ENCODE data around the gene AK5. TPM values are rescaled to one million over a fixed set of nuclear protein-coding genes. Genes with fewer than 3 reads are reported as not detected.
"Not testable (repeated sequence)": the region's sequence is repeated elsewhere in the genome, so short reads cannot be mapped to it uniquely, and the experiment has no call there.

Gene AK5
- total RNA-seq, 2 donors from 2014 or later, result 4.4 to 7.2 TPM

- no peak overlapping the region for H3K27ac Mint-ChIP-seq
- H3K27me3 Mint-ChIP-seq (ENCODE audit: low read depth), result no peaks in the 10 kb centered on the region
These were observed 117.6 kb downstream of the AK5 start for GRCh38 chr1:77399250-77400086.

GRCh38 chr1:77400781-77401180, 119.0 kb downstream of the AK5 start:
- Mint-ChIP-seq H3K4me3 (no peak overlapping the region), H3K36me3 (ENCODE audit: insufficient read depth in 2 of 2) (no peaks in the 10 kb centered on the region), H3K9me3 (no peaks in the 10 kb centered on the region), H3K27me3 (ENCODE audit: low read depth) (no peaks in the 10 kb centered on the region), H3K4me1 (ENCODE audit: low read depth) (no peaks in the 10 kb centered on the region), H3K27ac (no peak overlapping the region)
- DNase-seq (no peak), ATAC-seq (replicated peaks in 1 of 2) (no peak)

More at GRCh38 chr1:77399250-77400086, 117.6 kb downstream of the AK5 start:
- Mint-ChIP-seq H3K4me3 (no peak overlapping the region), H3K9me3 (no peaks in the 10 kb centered on the region), H3K36me3 (ENCODE audit: insufficient read depth in 2 of 2) (no peaks in the 10 kb centered on the region), H3K4me1 (ENCODE audit: low read depth) (no peaks in the 10 kb centered on the region)
- ATAC-seq (replicated peaks in 1 of 2) (no peak), DNase-seq (no peak)

GRCh38 chr1:77401384-77401783, 119.6 kb downstream of the AK5 start:
- no peaks in the 10 kb centered on the region for H3K27me3 Mint-ChIP-seq (ENCODE audit: low read depth)
- no peak overlapping the region for H3K4me3 Mint-ChIP-seq
- no peaks in the 10 kb centered on the region for H3K9me3 Mint-ChIP-seq
- H3K27ac Mint-ChIP-seq, result no peak overlapping the region
- DNase-seq (no peak), ATAC-seq (replicated peaks in 1 of 2) (no peak)
- no peaks in the 10 kb centered on the region for H3K4me1 Mint-ChIP-seq (ENCODE audit: low read depth)
- H3K36me3 Mint-ChIP-seq (ENCODE audit: insufficient read depth in 2 of 2), result no peaks in the 10 kb centered on the region

- DNase-seq, result no peak
- Mint-ChIP-seq H3K27me3 (ENCODE audit: low read depth) (no peaks in the 10 kb centered on the region), H3K4me3 (no peak overlapping the region), H3K27ac (no peak overlapping the region), H3K9me3 (peaks cover 3 to 8% of the 10 kb centered on the region in 2 donors), H3K4me1 (ENCODE audit: low read depth) (no peaks in the 10 kb centered on the region), H3K36me3 (ENCODE audit: insufficient read depth in 2 of 2) (peaks cover 2 to 3% of the 10 kb centered on the region in 2 donors)
- ATAC-seq (replicated peaks in 1 of 2), result no peak
These were observed 123.4 kb downstream of the AK5 start for GRCh38 chr1:77405186-77405585.

- H3K27me3 Mint-ChIP-seq (ENCODE audit: low read depth), result no peaks in the 10 kb centered on the region
- no peak overlapping the region for H3K4me3 Mint-ChIP-seq
- no peak overlapping the region for H3K27ac Mint-ChIP-seq
- H3K9me3 Mint-ChIP-seq, result peaks cover 3 to 8% of the 10 kb centered on the region in 2 donors
- peaks cover 2 to 6% of the 10 kb centered on the region in 2 donors for H3K36me3 Mint-ChIP-seq (ENCODE audit: insufficient read depth in 2 of 2)
- ATAC-seq (replicated peaks in 1 of 2) (no peak), DNase-seq (no peak)
- H3K4me1 Mint-ChIP-seq (ENCODE audit: low read depth), result no peaks in the 10 kb centered on the region
These were observed 124.8 kb downstream of the AK5 start for GRCh38 chr1:77406661-77407060.

GRCh38 chr1:77407738-77408375, 126.0 kb downstream of the AK5 start:
- Mint-ChIP-seq H3K4me1 (ENCODE audit: low read depth) (peaks cover 10% of the 10 kb centered on the region), H3K9me3 (peaks cover 3 to 8% of the 10 kb centered on the region in 2 donors), H3K27ac (no peak overlapping the region), H3K27me3 (ENCODE audit: low read depth) (no peaks in the 10 kb centered on the region), H3K4me3 (no peak overlapping the region), H3K36me3 (ENCODE audit: insufficient read depth in 2 of 2) (peaks cover 2 to 6% of the 10 kb centered on the region in 2 donors)
- no peak for DNase-seq
- no peak for ATAC-seq (replicated peaks in 1 of 2)

- H3K27ac Mint-ChIP-seq; DNase-seq; H3K27me3 Mint-ChIP-seq (ENCODE audit: low read depth); H3K36me3 Mint-ChIP-seq (ENCODE audit: insufficient read depth in 2 of 2); H3K9me3 Mint-ChIP-seq; ATAC-seq (replicated peaks in 1 of 2); H3K4me3 Mint-ChIP-seq: not testable (repeated sequence)
- peaks cover 21% of the 10 kb centered on the region for H3K4me1 Mint-ChIP-seq (ENCODE audit: low read depth)
These were observed 127.1 kb downstream of the AK5 start for GRCh38 chr1:77408933-77409332.

- H3K9me3 Mint-ChIP-seq, result peaks cover 5 to 8% of the 10 kb centered on the region in 2 donors
- H3K27ac Mint-ChIP-seq, result no peak overlapping the region
- DNase-seq, result no peak
- H3K36me3 Mint-ChIP-seq (ENCODE audit: insufficient read depth in 2 of 2), result peaks cover 2 to 9% of the 10 kb centered on the region in 2 donors
- no peak overlapping the region for H3K4me3 Mint-ChIP-seq
- no peak for ATAC-seq (replicated peaks in 1 of 2)
- no peaks in the 10 kb centered on the region for H3K27me3 Mint-ChIP-seq (ENCODE audit: low read depth)
- H3K4me1 Mint-ChIP-seq (ENCODE audit: low read depth), result peaks cover 29% of the 10 kb centered on the region
These were observed 130.4 kb downstream of the AK5 start for GRCh38 chr1:77412069-77412819.

- Mint-ChIP-seq H3K27ac (no peak overlapping the region), H3K9me3 (peaks cover 5 to 8% of the 10 kb centered on the region in 2 donors), H3K36me3 (ENCODE audit: insufficient read depth in 2 of 2) (peaks cover 2 to 13% of the 10 kb centered on the region in 2 donors), H3K27me3 (ENCODE audit: low read depth) (no peaks in the 10 kb centered on the region), H3K4me3 (no peak overlapping the region), H3K4me1 (ENCODE audit: low read depth) (peaks cover 29% of the 10 kb centered on the region)
- DNase-seq (no peak), ATAC-seq (replicated peaks in 1 of 2) (no peak)
These were observed 131.2 kb downstream of the AK5 start for GRCh38 chr1:77412820-77413530.

GRCh38 chr1:77413541-77414335, 131.9 kb downstream of the AK5 start:
- H3K4me3 Mint-ChIP-seq, result peak overlapping the region; percentile 10 to 35
- peaks cover 2 to 14% of the 10 kb centered on the region in 2 donors for H3K36me3 Mint-ChIP-seq (ENCODE audit: insufficient read depth in 2 of 2)
- peaks cover 29% of the 10 kb centered on the region for H3K4me1 Mint-ChIP-seq (ENCODE audit: low read depth)
- no peaks in the 10 kb centered on the region for H3K27me3 Mint-ChIP-seq (ENCODE audit: low read depth)
- ATAC-seq (replicated peaks in 1 of 2) (no peak), DNase-seq (no peak)
- H3K9me3 Mint-ChIP-seq, result peaks cover 6 to 7% of the 10 kb centered on the region in 2 donors
- H3K27ac Mint-ChIP-seq, result no peak overlapping the region

GRCh38 chr1:77415579-77415978, 133.8 kb downstream of the AK5 start:
- ATAC-seq (replicated peaks in 1 of 2) (no peak), DNase-seq (no peak)
- no peak overlapping the region for H3K4me3 Mint-ChIP-seq
- H3K4me1 Mint-ChIP-seq (ENCODE audit: low read depth), result peaks cover 40% of the 10 kb centered on the region
- peaks cover 0 to 6% of the 10 kb centered on the region in 2 donors for H3K9me3 Mint-ChIP-seq
- no peaks in the 10 kb centered on the region for H3K27me3 Mint-ChIP-seq (ENCODE audit: low read depth)
- peaks cover 0 to 11% of the 10 kb centered on the region in 2 donors for H3K36me3 Mint-ChIP-seq (ENCODE audit: insufficient read depth in 2 of 2)
- H3K27ac Mint-ChIP-seq, result no peak overlapping the region

Measured in activated T-cell treated with anti-CD3 and anti-CD28 coated beads, Interleukin-2, amount 50 U/mL, for 72 hours (primary cell).